Rectal smooth muscle tissue (tissue), 1 donor: ENCODE measurements around the gene EPC1.

ENCODE experiments used
- H3K27ac ChIP-seq: one replicate; pipeline ENCODE4 v1.7.0; 2013; ENCODE audit warnings: low read depth, low read length, inconsistent platforms
- H3K27me3 ChIP-seq: one replicate; pipeline ENCODE4 v1.7.0; 2013; ENCODE audit warnings: low read length; ENCODE audit not compliant: control insufficient read depth, insufficient read depth
- H3K36me3 ChIP-seq: one replicate; pipeline ENCODE4 v1.7.0; 2013; ENCODE audit warnings: low read length; ENCODE audit not compliant: control insufficient read depth, insufficient read depth
- H3K4me1 ChIP-seq: one replicate; pipeline ENCODE4 v1.7.0; 2013; ENCODE audit warnings: low read length; ENCODE audit not compliant: control insufficient read depth, insufficient read depth
- H3K4me3 ChIP-seq: one replicate; pipeline ENCODE4 v1.7.0; 2013; ENCODE audit warnings: low read length
- H3K9ac ChIP-seq: one replicate; pipeline ENCODE4 v1.7.0; 2013; ENCODE audit warnings: low read length

Gene EPC1

DNA sequence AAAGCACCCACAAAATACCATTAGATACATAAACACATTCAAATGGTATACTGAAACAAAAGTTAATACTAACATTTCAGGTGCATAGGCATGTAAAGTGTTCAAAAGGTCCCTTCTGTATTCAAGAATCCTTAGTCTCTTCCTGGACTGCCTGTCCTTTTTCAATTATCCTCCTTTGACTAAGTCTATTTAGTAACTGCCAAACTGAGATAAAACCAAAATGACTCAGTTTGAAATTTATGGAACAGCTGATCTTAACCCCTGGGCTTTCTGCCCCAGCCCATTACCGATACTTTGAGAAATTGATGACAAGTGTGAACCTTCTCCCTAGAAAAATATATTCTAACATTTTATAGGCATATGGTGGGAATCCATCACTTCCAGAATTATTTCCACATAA is 5.4 kb downstream of the EPC1 start:
- H3K36me3 ChIP-seq: peaks cover under 1% of the 10 kb centered on the region
- no peak overlapping the region for H3K27ac ChIP-seq
- H3K27me3 ChIP-seq: no peaks in the 10 kb centered on the region
- H3K4me3 ChIP-seq: no peak overlapping the region
- peaks cover 49% of the 10 kb centered on the region for H3K4me1 ChIP-seq
- H3K9ac ChIP-seq: no peak overlapping the region

DNA sequence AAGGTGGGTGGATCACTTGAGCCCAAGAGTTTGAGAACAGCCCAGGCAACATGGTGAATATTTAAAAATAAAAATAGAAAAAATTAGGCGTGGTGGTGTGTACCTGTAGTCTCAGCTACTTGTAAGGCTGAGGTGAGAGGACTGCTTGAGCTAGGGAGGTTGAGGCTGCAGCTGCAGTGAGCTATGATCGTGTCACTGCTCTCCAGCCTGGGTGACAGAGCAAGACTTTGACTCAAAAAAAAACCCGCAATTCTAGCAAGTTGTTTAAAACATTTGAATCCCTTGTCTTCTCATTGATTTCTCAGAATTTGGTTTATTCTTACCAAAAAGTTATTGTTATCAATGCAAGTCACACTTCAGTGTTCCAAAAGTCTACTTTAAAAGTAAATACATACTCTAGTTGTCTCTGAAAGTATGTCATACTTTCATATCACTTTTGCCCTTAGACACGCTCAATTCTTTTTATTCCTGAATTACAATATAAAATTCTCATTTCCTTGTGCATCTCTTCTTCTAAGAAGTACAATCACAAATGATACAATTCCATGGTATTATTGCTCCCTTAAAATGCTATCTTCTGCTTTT is 6.3 kb downstream of the EPC1 start:
- Histone ChIP-seq H3K27ac (no peak overlapping the region), H3K36me3 (no peaks in the 10 kb centered on the region), H3K27me3 (no peaks in the 10 kb centered on the region), H3K4me1 (peaks cover 54% of the 10 kb centered on the region), H3K4me3 (no peak overlapping the region), H3K9ac (no peak overlapping the region)

DNA sequence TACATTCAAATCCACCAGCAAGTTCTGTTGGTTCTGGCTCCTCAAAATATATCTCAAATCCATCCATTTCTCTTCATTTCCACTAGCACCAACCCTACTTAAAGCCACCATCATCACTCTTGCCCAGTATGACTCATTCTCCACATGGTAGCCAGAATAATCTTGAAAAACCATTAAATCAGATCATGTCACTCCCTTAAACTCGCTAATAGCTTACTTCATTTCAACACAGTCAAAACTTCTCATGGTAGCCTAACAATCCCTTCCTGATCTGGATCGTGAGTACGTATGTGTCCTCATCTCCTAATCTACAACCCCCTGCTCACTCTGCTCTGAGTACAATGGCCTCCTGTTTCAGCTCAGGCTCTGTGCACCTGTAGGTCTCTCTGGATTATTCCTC is 8.7 kb downstream of the EPC1 start:
- H3K27ac ChIP-seq: no peak overlapping the region
- H3K27me3 ChIP-seq: no peaks in the 10 kb centered on the region
- H3K4me1 ChIP-seq: peaks cover 58% of the 10 kb centered on the region
- H3K4me3 ChIP-seq: no peak overlapping the region
- no peaks in the 10 kb centered on the region for H3K36me3 ChIP-seq
- no peak overlapping the region for H3K9ac ChIP-seq

DNA sequence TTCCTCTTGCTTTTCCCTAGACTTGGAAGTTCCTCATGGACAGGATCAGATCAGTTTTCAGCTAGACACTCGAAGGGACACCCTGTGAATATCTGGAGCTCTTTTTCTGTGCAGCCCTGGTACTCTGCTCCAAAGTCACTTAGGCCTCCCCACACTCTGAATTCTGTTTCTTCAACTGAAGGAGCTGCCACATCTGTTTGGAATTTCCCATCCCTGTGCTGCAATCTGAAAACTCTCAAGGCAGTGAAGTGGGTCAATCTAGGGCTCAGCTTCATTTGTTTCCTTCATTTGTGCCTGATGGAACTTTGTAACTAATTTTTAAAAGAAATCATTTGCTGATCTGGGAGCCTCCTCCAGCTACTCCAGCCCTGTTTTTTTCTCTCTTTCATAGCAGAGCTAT is 9.6 kb downstream of the EPC1 start:
- H3K4me1 ChIP-seq: peaks cover 59% of the 10 kb centered on the region
- peak overlapping the region; percentile 0 for H3K27ac ChIP-seq
- H3K9ac ChIP-seq: no peak overlapping the region
- no peaks in the 10 kb centered on the region for H3K27me3 ChIP-seq
- no peaks in the 10 kb centered on the region for H3K36me3 ChIP-seq
- H3K4me3 ChIP-seq: peak overlapping the region; percentile 21

DNA sequence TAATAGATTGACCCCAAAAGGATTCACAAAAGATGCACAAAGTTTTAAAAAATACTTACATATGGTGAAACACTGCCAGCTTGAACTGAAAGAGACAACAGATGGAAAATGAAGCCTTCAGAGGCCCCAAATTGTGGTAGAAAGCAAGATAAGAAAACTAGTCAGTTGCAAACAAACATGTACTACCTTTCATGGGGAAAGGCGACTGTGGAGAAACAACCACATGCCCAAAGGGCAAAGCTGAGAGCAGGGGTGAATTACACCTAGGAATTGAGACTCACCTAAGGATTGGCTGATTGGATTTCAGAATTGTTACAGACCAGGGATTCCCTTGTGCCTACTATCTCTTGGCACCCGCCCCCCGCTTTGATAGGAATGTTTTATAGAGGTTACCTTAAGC is 13.1 kb downstream of the EPC1 start:
- no peak overlapping the region for H3K9ac ChIP-seq
- no peaks in the 10 kb centered on the region for H3K27me3 ChIP-seq
- H3K27ac ChIP-seq: no peak overlapping the region
- H3K36me3 ChIP-seq: no peaks in the 10 kb centered on the region
- peaks cover 62% of the 10 kb centered on the region for H3K4me1 ChIP-seq
- no peak overlapping the region for H3K4me3 ChIP-seq

DNA sequence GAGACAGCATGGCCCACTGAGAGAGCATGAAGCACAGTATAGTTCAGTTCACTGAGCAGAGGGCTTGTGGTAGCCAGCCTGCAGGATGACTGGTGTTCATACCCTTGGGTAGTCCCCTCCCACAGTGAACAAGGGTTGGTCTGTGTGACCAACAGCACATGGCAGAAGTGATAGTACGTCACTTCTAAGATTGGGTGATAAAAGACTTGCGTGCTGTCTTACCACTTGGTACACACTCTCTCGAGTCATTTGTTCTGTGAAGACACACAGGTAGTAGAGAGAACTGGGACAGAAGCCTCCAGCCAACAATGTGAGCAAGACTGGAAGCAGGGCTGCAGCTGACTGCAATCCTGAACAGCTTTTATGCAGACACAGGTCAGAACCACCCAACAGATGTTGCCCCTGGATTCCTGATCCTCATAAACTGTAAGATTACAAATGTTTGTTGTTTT is 14.6 kb downstream of the EPC1 start:
- Histone ChIP-seq H3K9ac (no peak overlapping the region), H3K27ac (peak overlapping the region; percentile 18), H3K4me3 (peak overlapping the region; percentile 38), H3K36me3 (no peaks in the 10 kb centered on the region), H3K4me1 (peaks cover 55% of the 10 kb centered on the region), H3K27me3 (no peaks in the 10 kb centered on the region)

DNA sequence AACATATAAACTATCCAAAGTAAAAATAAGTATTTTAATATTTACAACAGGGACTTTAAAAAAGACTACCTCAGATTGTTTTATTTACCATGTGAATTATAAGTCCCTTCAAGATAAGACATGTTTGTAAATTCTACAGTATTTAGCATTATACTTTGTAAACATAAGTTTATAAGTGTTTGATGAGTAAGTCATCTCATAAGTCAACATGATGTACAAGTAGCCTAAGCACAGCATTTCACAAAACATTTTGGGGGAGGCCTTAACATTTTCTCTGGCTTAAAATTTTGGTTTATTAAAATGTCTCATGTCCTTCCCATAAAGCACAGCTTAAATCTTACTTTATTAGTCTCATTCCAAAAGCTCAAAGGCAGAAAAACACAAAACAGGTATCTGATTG is 15.4 kb downstream of the EPC1 start:
- Histone ChIP-seq H3K36me3 (no peaks in the 10 kb centered on the region), H3K4me3 (no peak overlapping the region), H3K9ac (no peak overlapping the region), H3K27ac (no peak overlapping the region), H3K27me3 (no peaks in the 10 kb centered on the region), H3K4me1 (peaks cover 52% of the 10 kb centered on the region)

DNA sequence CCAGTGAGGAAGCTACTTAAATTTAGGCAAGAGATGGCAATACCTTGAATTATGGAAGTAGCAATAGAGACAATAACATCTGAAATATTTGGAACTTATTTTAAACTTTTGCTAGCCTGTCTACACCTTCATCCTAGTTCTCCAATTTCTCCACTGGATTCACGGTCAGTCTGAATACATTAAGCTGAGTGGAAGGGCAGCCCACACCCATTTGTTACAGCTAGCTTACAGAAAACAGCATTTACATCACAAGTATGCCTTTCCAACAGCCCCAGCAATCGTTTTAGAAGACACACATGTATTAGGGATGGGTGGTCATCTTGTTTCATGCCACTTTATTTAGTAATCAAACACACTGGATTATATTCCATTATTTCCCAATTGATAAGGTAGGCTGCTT is 16.7 kb downstream of the EPC1 start:
- H3K4me1 ChIP-seq: peaks cover 49% of the 10 kb centered on the region
- no peak overlapping the region for H3K27ac ChIP-seq

DNA sequence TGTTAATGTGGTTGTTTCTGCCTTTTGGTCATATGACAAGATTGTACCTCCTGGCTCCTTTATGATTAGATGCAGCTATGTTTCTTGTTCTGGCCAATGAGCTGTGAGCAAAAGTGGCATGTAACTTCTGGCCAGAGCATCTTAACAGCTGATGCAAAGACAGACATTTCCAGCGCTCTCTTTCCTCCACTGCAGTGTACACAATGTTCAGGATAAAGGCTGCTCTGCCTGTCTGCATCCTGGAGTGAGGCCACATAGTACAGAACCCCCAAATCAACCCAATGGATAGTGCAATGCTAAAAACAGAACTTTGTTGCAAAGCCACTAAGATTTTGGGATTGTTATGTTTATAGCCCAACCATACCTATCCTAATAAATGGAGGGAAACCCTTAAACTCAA is 17.9 kb downstream of the EPC1 start:
- Histone ChIP-seq H3K27me3 (no peaks in the 10 kb centered on the region), H3K27ac (no peak overlapping the region), H3K4me3 (no peak overlapping the region), H3K36me3 (no peaks in the 10 kb centered on the region), H3K9ac (no peak overlapping the region), H3K4me1 (peaks cover 44% of the 10 kb centered on the region)

More for the DNA sequence above, 16.7 kb downstream of the EPC1 start:
- Histone ChIP-seq H3K27me3 (no peaks in the 10 kb centered on the region), H3K36me3 (no peaks in the 10 kb centered on the region), H3K9ac (no peak overlapping the region), H3K4me3 (no peak overlapping the region)

DNA sequence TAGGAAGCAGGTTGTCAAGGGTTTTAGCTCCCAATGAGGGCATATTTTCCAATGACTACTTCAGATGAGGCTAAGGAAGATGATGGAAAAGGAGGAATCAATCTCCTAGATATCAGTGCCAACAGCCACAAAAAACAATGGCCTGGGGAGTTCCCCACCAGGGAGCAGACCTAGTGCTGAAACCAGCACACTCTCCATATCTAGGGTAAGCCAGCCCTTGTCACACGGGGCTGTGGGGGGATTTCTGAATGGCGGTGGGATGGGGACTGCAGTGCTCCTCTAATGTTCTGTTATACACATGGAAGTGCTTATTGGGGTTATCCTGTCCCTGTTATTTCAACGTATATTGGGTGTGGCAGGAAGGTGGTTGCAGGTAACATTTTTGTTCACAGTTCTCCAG is 18.5 kb downstream of the EPC1 start:
- Histone ChIP-seq H3K4me1 (peaks cover 38% of the 10 kb centered on the region), H3K36me3 (no peaks in the 10 kb centered on the region), H3K4me3 (no peak overlapping the region), H3K9ac (no peak overlapping the region), H3K27ac (no peak overlapping the region), H3K27me3 (no peaks in the 10 kb centered on the region)

DNA sequence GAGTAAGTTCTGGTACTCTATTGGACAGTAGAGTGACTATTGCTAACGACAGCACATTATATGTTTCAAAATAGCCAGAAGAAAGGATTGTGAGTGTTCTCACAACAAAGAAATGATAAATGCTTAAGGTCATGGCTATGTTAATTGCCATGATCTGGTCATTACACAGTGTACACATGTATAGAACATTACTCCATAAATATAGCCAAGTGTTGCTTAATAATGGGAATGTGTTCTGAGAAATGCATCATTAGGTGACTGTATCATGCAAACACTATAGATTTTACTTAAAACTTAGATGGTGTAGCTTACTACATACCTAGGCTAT is 19.6 kb downstream of the EPC1 start:
- H3K4me1 ChIP-seq: peaks cover 37% of the 10 kb centered on the region
- H3K27me3 ChIP-seq: no peaks in the 10 kb centered on the region
- no peak overlapping the region for H3K4me3 ChIP-seq
- H3K27ac ChIP-seq: no peak overlapping the region
- no peaks in the 10 kb centered on the region for H3K36me3 ChIP-seq
- H3K9ac ChIP-seq: no peak overlapping the region

DNA sequence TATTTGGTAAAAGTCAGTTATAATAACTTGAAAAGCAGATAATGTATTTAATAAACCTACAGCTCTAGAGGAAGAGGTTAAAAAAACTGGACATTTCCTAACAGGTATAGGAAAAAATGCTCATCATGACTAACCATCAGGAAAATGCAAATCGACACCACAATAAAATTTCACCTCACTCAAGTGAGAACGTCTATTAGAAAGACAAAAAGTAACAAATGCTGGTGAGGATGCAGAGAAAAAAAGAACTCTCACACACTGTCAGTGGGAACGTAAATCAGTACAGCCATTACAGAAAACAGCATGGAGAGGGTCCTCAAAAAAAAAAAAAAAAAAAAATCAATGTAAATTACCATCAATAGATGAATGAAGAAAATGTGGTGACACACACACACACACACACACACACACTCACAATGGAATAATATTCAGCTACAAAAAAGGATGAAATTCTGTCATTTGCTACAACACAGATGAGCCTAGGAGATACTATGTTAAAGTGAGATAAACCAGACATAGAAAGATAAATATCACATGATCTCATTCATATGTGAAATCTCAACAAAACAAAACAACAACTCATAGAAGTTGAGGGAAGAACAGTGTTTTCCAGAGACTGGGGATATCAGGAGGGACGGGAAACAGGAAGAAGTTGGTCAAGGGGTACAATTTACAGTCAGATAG is 20.1 kb downstream of the EPC1 start:
- no peak overlapping the region for H3K27ac ChIP-seq
- H3K9ac ChIP-seq: no peak overlapping the region
- no peaks in the 10 kb centered on the region for H3K27me3 ChIP-seq
- H3K4me1 ChIP-seq: peaks cover 33% of the 10 kb centered on the region
- no peak overlapping the region for H3K4me3 ChIP-seq
- H3K36me3 ChIP-seq: no peaks in the 10 kb centered on the region

DNA sequence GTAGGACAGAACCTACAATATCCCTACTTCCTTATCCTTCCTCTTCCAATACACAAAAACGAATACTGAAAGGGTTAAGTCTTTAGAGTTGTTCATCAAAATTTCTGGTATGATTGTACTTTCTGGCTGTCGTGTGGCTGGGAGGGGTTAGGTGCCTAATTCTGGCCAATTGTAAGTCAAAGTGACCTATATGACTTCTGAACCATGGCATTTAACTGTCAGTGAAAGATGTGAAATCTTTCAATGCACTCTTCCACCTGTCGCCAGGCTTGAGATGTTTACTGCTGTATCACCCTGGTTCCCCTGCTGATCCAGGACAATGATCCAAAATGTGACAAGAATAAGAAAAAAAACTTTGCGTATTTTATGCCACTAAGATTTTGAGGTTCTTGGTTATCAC is 20.8 kb downstream of the EPC1 start:
- H3K9ac ChIP-seq: no peak overlapping the region
- H3K4me3 ChIP-seq: no peak overlapping the region
- H3K36me3 ChIP-seq: no peaks in the 10 kb centered on the region
- H3K4me1 ChIP-seq: peaks cover 31% of the 10 kb centered on the region
- H3K27ac ChIP-seq: no peak overlapping the region
- no peaks in the 10 kb centered on the region for H3K27me3 ChIP-seq
